Activated CD8-positive, alpha-beta memory T cell treated with anti-CD3 and anti-CD28 coated beads, Interleukin-2, amount 50 U/mL, for 1 hour (primary cell): Measurements from ENCODE around the gene STK24.

Source experiments
- DNase-seq: peaks from one replicate; pipeline ENCODE4 v3.0.0-alpha.2; 2020; ENCODE audit errors: extremely low read depth

STK24 gene

DNA sequence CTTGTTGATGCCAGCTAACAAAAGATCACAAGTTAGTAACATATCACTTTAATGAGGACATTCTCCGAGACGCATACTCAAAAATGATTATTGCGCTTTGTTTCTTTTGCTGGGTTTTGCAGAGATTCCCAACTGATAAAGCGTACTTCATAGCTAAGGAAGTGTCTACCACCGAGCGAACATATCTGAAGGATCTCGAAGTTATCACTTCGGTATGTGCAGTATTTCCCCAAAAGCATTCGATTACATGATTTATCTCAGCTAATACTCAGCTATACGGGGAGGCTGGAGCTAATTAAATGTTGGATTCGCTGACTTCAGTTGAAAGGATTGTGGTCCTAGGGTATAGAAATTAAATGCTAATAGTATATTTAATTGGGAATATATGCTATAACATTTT lies 166.3 kb downstream of the STK24 start:
- no peak for DNase-seq

GRCh38 chr13:98409281-98409680 lies 167.6 kb downstream of the STK24 start:
- no peak for DNase-seq

DNA sequence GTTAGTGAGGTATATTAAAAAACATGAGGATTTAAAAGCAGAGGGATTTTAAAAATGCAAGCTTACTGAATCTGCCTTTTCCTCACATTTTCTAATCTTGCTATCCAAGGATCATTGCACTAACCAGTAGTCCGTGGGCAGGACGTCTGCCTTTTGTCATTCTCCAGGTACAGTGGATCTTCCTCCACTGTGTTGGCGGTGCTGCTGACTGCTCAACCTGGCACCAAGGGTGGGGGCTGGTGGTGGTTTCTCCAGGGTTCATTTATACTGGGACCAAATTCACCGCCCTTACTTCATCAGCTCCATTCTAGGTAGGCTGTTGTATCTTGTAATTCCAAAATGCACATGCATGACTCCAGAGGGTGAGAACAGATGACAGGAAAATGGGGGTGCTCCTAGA lies 169.3 kb downstream of the STK24 start:
- no peak for DNase-seq

- DNase-seq: no peak
These were observed 169.9 kb downstream of the STK24 start for GRCh38 chr13:98406971-98407370.

GRCh38 chr13:98406427-98406826 lies 170.5 kb downstream of the STK24 start:
- no peak for DNase-seq

DNA sequence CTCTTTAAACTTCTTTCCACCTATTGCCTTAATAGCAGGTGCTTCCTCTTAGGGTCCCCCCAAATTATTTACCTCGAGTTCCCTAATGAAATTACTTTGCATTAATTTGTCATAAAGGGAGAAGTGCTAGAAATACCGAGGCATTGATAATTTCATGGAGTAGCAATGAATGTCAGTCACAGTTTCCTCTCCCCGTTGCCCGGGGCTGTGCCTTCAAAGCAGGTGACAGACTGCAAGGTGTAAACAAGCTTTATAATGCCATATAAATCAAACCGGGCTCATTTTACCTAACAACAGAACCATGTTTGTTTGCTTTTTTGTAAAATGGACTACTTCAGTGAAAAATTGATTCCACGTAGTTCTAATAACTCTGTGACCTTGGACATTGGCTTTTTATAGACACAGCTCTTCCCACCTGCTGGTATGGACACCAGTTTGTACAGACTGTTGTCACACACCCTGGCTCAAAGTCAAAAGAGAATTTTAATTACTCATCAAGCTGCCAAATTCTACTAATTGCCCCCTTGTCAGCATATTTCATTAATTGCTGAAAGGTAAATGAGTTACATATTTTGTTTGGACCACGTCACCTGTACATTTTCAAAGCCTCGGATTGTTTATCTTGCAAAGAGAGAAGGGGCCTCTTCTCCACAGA lies 171.1 kb downstream of the STK24 start:
- no peak for DNase-seq

GRCh38 chr13:98405107-98405571 lies 171.8 kb downstream of the STK24 start:
- DNase-seq: no peak

DNA sequence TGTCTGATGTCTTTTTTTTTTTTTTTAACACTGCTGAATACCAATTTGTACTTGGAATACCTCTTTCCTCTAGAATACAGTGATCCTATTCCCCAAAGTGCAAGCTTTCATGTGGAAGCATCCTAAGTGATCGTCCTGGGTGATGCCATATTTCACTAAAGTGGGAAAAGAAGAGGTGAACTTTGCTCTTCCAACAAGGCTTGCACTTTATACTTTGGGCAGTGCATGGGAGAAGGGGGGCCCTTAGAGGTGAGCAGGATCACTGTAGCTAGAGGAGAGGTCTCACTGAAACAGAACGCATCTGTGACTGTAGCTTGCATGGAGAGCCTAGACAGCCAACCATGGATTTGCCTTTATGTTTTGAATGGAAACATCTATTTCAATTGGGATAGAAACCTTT lies 173.8 kb downstream of the STK24 start:
- no peak for DNase-seq

DNA sequence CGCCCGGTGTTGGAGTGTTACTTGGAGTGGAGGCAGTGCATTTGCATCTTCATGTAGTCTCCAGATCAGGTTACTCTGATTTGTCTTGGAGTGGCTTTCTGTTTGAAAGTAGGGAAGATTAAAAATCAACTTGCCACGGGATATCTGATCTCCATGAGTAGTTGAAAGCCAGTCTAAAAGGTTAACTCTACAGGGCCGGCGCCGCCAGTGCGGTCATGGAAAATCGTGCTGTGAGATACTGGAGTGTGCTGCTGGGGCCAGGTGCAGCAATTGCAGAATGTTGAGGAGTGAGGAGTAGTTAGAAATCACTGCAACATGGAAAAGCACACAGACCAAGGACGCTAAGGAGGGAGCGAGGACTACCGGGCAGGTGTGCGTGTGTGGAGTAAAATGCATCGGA lies 175.0 kb downstream of the STK24 start:
- DNase-seq: no peak

DNA sequence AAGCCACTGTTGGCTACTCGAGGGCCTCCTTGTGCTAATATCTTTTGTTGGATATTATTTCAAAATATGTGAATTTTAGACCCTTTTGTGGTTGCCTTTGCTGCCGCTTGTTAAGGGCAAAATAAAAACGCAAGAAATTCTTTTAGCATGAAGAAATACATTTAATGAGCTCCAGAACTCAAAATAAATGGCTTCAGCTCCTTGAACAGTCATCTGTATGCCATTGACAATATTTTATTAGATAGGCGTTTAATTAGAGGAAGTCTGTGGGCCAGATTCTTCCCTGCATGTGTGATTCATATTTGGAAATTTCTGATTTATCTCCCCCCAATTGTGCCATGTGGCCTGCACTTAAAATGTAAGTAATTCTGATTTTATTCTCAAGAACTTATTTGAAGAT lies 177.2 kb downstream of the STK24 start:
- no peak for DNase-seq

DNA sequence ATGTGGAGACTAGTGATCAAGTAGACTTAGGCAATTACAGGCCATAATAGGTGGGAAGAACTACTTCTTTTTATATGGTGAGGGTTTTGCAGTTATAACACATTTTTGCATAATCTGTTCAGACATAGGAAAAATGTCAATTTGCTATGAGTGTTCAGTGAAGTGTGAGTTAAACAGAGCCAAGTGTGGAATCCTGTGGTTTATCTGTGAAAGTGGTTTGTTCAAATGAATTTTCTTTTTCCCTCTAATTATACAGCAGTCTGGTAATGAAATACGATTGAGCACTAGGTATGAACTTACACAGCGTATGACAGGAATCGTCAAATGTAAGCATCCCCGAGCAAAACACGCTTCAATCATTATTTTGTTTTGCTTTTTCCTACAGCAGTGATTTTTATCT lies 178.3 kb downstream of the STK24 start:
- no peak for DNase-seq

DNA sequence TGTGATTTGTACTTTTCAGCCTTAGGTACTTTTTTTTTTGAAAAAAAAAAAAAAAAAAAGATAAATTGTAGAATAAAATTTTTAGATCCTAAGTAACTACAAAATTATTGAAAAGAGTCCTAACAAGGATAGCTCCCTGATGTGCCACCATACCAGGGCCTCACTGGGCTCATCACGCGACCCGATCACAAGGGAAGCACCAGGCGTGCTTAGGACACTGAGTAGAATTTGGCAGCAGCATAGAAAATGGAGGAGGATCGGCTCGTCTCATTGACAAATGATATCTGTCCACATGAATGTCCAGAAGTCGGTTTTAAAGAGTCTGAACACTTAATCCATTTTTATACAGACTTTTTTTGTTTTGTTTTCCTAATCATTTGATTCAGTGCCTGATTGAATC lies 179.0 kb downstream of the STK24 start:
- no peak for DNase-seq

GRCh38 chr13:98397221-98397620 lies 179.7 kb downstream of the STK24 start:
- no peak for DNase-seq

DNA sequence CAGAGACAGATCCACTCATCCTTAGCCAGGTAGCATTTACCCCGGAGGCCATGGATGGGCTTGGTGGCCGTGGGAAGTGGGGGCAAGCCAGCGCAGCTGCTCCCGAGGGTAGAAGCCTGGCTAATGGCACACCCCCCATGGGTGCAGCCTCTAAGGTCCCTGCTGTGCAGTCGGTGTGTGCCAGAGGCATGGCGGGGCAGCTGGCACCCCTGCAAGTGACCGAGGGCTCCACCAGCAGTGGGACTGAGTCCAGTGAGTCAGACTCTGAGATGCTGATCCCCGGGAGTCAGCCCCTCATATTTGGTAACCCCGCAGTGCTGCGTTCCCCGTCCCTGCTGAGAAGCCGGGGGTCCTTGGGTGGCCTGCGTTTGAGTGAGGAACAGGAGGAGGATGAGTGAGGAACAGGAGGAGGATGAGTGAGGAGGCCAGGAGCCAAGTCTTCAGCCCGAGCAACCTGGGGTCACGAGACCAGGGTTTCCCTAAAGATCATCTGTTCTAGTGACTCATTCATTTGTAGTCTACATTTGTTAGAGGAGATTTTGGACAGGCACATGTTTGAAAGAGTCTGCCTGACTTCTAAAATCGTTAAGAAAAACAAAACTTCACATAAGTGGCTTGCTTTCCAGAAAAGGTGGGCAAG lies 180.7 kb downstream of the STK24 start:
- DNase-seq: no peak
